Skeletal muscle satellite cell (primary cell): Measurements from ENCODE around the gene MYO16.

Experiments
- H3K27me3 ChIP-seq: 2 replicates; pipeline ENCODE4 v1.7.0; 2013; ENCODE audit warnings: low read length; ENCODE audit not compliant: control insufficient read depth, insufficient read depth
- H3K36me3 ChIP-seq: 2 replicates; pipeline ENCODE4 v1.7.0; 2013; ENCODE audit warnings: mild to moderate bottlenecking, control low read depth, low read length; ENCODE audit not compliant: insufficient read depth
- H3K4me1 ChIP-seq: 2 replicates; pipeline ENCODE4 v1.7.0; 2013; ENCODE audit warnings: low read length; ENCODE audit not compliant: control insufficient read depth, insufficient read depth
- H3K4me2 ChIP-seq: 2 replicates; pipeline ENCODE4 v1.7.0; 2013; ENCODE audit warnings: mild to moderate bottlenecking, low read length
- H3K4me3 ChIP-seq: 2 replicates; pipeline ENCODE4 v1.7.0; 2013; ENCODE audit warnings: low read length
- H3K9ac ChIP-seq: 2 replicates; pipeline ENCODE4 v1.7.0; 2013; ENCODE audit warnings: mild to moderate bottlenecking, low read depth, low read length, moderate library complexity
- H3K9me3 ChIP-seq: replicated peaks from 2 replicates; pipeline ENCODE4 v1.7.0; 2013; ENCODE audit warnings: mild to moderate bottlenecking, control low read depth, low read length

The MYO16 gene

GRCh38 chr13:109033090-109033489, 403.7 kb downstream of the MYO16 start:
- Histone ChIP-seq H3K4me2 (no peak overlapping the region), H3K9me3 (no peaks in the 10 kb centered on the region), H3K9ac (no peak overlapping the region), H3K27me3 (peaks cover 14% of the 10 kb centered on the region), H3K4me3 (no peak overlapping the region), H3K36me3 (no peaks in the 10 kb centered on the region), H3K4me1 (no peaks in the 10 kb centered on the region)

DNA sequence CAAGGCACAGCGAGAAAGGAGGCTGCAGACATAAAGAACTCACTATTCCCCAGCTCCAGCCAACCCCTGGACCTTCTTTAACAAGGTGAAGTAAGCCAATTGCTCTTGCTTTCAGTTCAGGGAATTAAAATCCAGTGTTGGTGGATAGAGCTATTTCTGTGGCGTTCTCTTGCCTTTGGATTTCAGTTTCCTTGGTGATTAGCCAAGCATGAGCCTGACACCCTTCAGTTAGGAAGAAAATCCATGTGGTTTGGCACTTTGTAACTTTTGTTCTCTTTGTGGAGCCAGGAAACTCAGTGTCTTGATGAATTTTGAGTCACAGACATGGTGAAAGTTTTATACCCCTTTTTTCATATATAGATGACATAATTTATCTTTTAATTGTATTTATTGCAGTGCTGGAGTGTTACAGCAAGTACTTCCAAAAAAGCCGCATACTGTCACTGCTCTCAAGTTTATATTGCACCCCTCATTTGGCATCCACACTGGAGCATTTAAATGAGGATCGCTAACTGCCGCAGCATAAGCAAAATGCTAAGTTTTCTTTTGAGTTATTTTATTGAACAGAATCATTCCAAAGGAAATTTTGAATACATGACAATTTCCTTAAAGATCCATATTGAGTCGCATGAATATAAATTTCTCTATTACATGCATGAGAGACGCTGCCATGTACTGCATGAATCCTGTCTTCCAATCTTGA, 406.8 kb downstream of the MYO16 start:
- Histone ChIP-seq H3K4me1 (no peaks in the 10 kb centered on the region), H3K9me3 (no peaks in the 10 kb centered on the region), H3K4me2 (no peak overlapping the region), H3K9ac (no peak overlapping the region), H3K36me3 (no peaks in the 10 kb centered on the region), H3K4me3 (no peak overlapping the region), H3K27me3 (peaks cover 14% of the 10 kb centered on the region)

DNA sequence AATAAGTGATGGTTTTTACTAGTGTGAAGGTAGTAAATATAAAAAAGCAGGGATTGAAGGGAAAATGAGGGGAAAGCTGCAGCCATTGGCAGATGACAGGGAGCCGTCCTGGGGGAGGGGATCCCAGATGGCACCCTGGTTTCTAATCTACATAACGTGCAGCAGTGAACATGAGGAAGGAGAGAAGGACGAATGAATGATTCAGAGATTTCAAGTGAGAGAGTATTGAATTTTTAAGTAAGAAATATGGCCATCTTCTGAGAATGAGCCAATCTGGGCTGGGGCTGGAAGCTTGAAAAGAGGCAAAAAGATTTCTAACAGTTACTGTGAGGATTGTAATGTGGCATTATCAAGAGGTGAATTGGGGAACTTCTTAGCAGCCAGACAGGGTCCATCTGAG, 414.2 kb downstream of the MYO16 start:
- Histone ChIP-seq H3K9me3 (no peaks in the 10 kb centered on the region), H3K36me3 (no peaks in the 10 kb centered on the region), H3K4me1 (no peaks in the 10 kb centered on the region), H3K4me2 (no peak overlapping the region), H3K27me3 (peaks cover 3% of the 10 kb centered on the region), H3K4me3 (no peak overlapping the region), H3K9ac (no peak overlapping the region)

DNA sequence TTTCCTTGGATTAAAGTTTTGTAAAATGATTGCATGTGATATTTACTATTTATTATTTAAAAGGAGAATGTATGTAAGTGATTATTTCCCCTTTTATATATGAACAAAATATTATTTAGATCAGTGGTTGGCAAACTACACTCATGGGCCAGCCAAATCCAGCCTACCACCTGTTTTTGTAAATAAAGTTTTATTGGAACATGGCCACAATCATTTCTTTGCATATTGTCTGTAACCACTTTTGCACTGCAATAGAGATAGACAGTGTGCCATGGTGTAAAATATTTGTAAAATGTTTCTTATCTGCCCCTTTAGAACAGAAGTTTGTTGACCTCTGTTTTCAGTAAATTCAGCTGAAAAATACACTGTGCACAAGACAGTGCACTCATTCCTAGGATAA, 426.4 kb downstream of the MYO16 start:
- no peaks in the 10 kb centered on the region for H3K36me3 ChIP-seq
- H3K4me3 ChIP-seq: no peak overlapping the region
- H3K4me2 ChIP-seq: no peak overlapping the region
- no peaks in the 10 kb centered on the region for H3K4me1 ChIP-seq
- H3K27me3 ChIP-seq: peaks cover 15% of the 10 kb centered on the region
- no peak overlapping the region for H3K9ac ChIP-seq
- no peaks in the 10 kb centered on the region for H3K9me3 ChIP-seq

DNA sequence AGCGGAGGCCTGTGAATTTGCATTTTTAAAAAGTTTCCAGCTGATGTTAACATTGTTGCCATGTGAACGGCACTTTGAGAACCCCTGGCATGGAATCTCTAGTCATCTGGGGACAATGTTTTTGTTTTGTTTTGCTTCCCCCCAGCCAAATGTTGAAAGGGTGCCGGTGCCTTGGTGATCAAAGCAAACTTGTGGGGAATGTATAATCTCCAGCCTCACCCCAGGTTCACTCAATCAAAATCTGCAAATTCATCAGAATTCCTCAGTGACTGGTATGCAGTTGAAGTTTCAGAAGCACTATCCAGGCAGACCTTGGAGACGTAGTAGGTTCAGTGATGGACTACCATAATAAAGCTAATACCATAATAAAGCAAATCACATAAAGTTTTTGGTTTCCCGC, 428.7 kb downstream of the MYO16 start:
- no peaks in the 10 kb centered on the region for H3K36me3 ChIP-seq
- no peaks in the 10 kb centered on the region for H3K9me3 ChIP-seq
- no peak overlapping the region for H3K4me2 ChIP-seq
- no peak overlapping the region for H3K4me3 ChIP-seq
- H3K9ac ChIP-seq: no peak overlapping the region
- H3K4me1 ChIP-seq: no peaks in the 10 kb centered on the region
- peaks cover 18% of the 10 kb centered on the region for H3K27me3 ChIP-seq

DNA sequence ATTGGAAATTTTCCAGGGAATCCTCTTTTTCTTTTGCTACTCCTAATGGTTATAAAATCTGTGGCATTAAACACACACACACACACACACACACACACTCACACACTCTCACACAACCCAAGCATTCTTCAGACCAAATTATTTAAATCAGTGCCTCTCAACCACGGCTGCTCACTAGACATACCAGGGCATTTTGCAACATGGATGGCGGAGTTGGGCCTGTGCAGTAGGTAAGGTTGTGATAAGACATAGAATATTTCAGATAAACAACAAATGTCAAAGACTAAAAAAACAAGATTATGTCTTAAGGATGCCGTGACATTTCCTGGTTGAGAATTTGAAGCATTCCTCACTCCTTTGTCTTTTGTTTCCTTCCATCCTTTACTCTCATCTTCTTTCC, 443.1 kb downstream of the MYO16 start:
- Histone ChIP-seq H3K9ac (no peak overlapping the region), H3K4me3 (no peak overlapping the region), H3K36me3 (no peaks in the 10 kb centered on the region), H3K4me2 (no peak overlapping the region), H3K27me3 (peaks cover 5% of the 10 kb centered on the region), H3K4me1 (no peaks in the 10 kb centered on the region), H3K9me3 (no peaks in the 10 kb centered on the region)

GRCh38 chr13:109074436-109074835, 445.0 kb downstream of the MYO16 start:
- H3K36me3 ChIP-seq: no peaks in the 10 kb centered on the region
- H3K9me3 ChIP-seq: no peaks in the 10 kb centered on the region
- no peak overlapping the region for H3K4me3 ChIP-seq
- no peaks in the 10 kb centered on the region for H3K4me1 ChIP-seq
- no peak overlapping the region for H3K4me2 ChIP-seq
- H3K27me3 ChIP-seq: peaks cover 9% of the 10 kb centered on the region
- H3K9ac ChIP-seq: no peak overlapping the region

- no peaks in the 10 kb centered on the region for H3K4me1 ChIP-seq
- no peak overlapping the region for H3K9ac ChIP-seq
- H3K4me2 ChIP-seq: no peak overlapping the region
- H3K9me3 ChIP-seq: no peaks in the 10 kb centered on the region
- H3K36me3 ChIP-seq: no peaks in the 10 kb centered on the region
- no peak overlapping the region for H3K4me3 ChIP-seq
- H3K27me3 ChIP-seq: peaks cover 9% of the 10 kb centered on the region
These were observed 445.4 kb downstream of the MYO16 start for GRCh38 chr13:109074853-109075252.

GRCh38 chr13:109087916-109088623, 458.7 kb downstream of the MYO16 start:
- Histone ChIP-seq H3K4me2 (no peak overlapping the region), H3K9me3 (no peaks in the 10 kb centered on the region), H3K9ac (no peak overlapping the region), H3K4me3 (no peak overlapping the region), H3K27me3 (peaks cover 43% of the 10 kb centered on the region), H3K36me3 (no peaks in the 10 kb centered on the region), H3K4me1 (no peaks in the 10 kb centered on the region)

GRCh38 chr13:109088624-109088917, 459.2 kb downstream of the MYO16 start:
- Histone ChIP-seq H3K4me1 (no peaks in the 10 kb centered on the region), H3K4me3 (no peak overlapping the region), H3K27me3 (peaks cover 43% of the 10 kb centered on the region), H3K9ac (no peak overlapping the region), H3K36me3 (no peaks in the 10 kb centered on the region), H3K9me3 (no peaks in the 10 kb centered on the region), H3K4me2 (no peak overlapping the region)

DNA sequence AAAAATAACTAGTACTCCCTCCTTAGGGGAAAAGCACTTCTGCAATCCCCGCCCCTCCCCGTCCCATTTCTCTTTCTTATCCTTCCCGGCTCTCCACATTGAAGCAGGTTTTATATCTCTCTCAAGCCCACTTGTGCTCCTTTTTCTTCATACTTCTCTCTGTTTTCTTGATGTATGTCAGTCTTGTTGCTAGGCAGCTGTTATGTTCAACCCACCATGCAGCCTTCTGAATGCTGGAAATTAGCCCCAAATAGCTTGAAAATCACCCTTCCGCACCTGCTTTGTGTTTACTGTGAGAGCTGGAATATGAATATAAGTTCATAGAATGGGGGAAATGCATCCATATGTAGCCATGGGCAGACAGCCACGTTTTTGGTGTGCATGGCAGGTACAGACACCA, 461.4 kb downstream of the MYO16 start:
- Histone ChIP-seq H3K9me3 (no peaks in the 10 kb centered on the region), H3K4me3 (no peak overlapping the region), H3K27me3 (peaks cover 33% of the 10 kb centered on the region), H3K4me1 (no peaks in the 10 kb centered on the region), H3K4me2 (no peak overlapping the region), H3K9ac (no peak overlapping the region), H3K36me3 (no peaks in the 10 kb centered on the region)

DNA sequence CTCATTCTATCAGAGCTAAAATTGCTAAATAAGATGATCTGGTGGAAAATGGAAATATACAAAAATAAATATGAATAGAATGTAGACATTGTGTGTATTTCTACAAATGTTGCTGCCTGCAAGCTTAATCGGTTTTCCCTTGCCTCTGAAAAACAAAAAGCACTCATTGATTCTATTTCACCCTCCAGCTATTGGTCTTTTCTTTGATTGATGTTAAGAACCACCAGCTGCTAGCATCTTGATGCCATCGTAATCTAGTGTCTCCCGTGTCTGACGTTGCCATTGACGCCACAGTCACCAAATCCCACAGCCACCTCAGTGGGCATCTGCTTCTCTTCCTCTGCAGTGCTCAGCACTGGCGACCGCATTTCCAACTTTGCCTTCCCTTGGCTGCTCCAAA, 461.8 kb downstream of the MYO16 start:
- Histone ChIP-seq H3K36me3 (no peaks in the 10 kb centered on the region), H3K9ac (no peak overlapping the region), H3K4me3 (no peak overlapping the region), H3K4me1 (no peaks in the 10 kb centered on the region), H3K9me3 (no peaks in the 10 kb centered on the region), H3K27me3 (peaks cover 31% of the 10 kb centered on the region), H3K4me2 (no peak overlapping the region)
